GM23338 (cell line): ENCODE data around the gene CARHSP1.
A peak's percentile ranks its signal among the peaks of the same experiment; 100 is the strongest.

Source experiments
- CREB1 ChIP-seq: fragments of 250-450 bp; sonication (Bioruptor Pico); IDR thresholded peaks from 2 replicates; pipeline ENCODE4 v1.5.0; 2020; ENCODE audit warnings: low read depth, mild to moderate bottlenecking, moderate library complexity
- CTCF ChIP-seq, 2 experiments: fragments of 200-600 bp in 1 of 2; sonication (generic) in 1 of 2; conservative IDR thresholded peaks; 2 replicates each; pipeline versions ENCODE4 v1.5.1 to v1.6.1; 2016 to 2017; ENCODE audit warnings: antibody characterized with exemption in 2 of 2, low read depth in 2 of 2, mild to moderate bottlenecking in 2 of 2, moderate library complexity in 1 of 2
- EZH2 ChIP-seq: fragments of 200-600 bp; sonication (generic); IDR thresholded peaks from one replicate; pipeline ENCODE4 v1.8.0; 2017; ENCODE audit warnings: antibody characterized with exemption, mild to moderate bottlenecking, low read depth; ENCODE audit not compliant: unreplicated experiment
- EZH2phosphoT487 ChIP-seq: fragments of 200-600 bp; sonication (generic); IDR thresholded peaks from one replicate; pipeline ENCODE4 v1.8.1; 2018; ENCODE audit warnings: antibody characterized with exemption; ENCODE audit not compliant: unreplicated experiment
- POLR2AphosphoS5 ChIP-seq: IDR thresholded peaks from 2 replicates; pipeline ENCODE4 v1.6.1; 2016; ENCODE audit warnings: antibody characterized with exemption, low read depth
- REST ChIP-seq: IDR thresholded peaks from one replicate; pipeline ENCODE4 v1.6.1; 2018; ENCODE audit warnings: antibody characterized with exemption; ENCODE audit not compliant: unreplicated experiment
- ZNF114 ChIP-seq: fragments of 250-450 bp; sonication (Bioruptor Pico); IDR thresholded peaks from 2 replicates; pipeline ENCODE4 v1.5.0; 2020; ENCODE audit warnings: mild to moderate bottlenecking, moderate library complexity

GRCh38 chr16:8867216-8867931 lies 1.4 kb downstream of the CARHSP1 start:
- TF ChIP-seq CTCF (conservative IDR thresholded peaks at IDR 0.05; ENCODE audit: low read depth in 2 of 2) = no peak
- TF ChIP-seq EZH2 = no peak
- TF ChIP-seq CREB1 = no peak
- TF ChIP-seq EZH2phosphoT487 = no peak
- TF ChIP-seq REST = no peak
- 0 out of 2 replicates have a peak, but pooled peaks have one; percentile 19 for TF ChIP-seq POLR2AphosphoS5
- TF ChIP-seq ZNF114 (CRISPR knock-in tag) = no peak
